NT2/D1 (cell line): ENCODE results near the gene APEX1.
"Not testable (repeated sequence)": the region's sequence is repeated elsewhere in the genome, so short reads cannot be mapped to it uniquely, and the experiment has no call there.

ENCODE experiments used
- YY1 ChIP-seq: IDR thresholded peaks from 2 replicates; pipeline ENCODE4 v1.6.1; 2011; ENCODE audit not compliant: insufficient read length, insufficient read depth
- ZNF274 ChIP-seq: IDR thresholded peaks from 2 replicates; pipeline ENCODE4 v1.6.1; 2011; ENCODE audit warnings: mild to moderate bottlenecking, low read depth, low read length

- not testable (repeated sequence) for TF ChIP-seq YY1, ZNF274
Observed at GRCh38 chr14:20443650-20444049, 11.4 kb upstream of the APEX1 start.
